HL-60/S4 treated with phorbol 12-myristate 13-acetate at 8.2 ng/mL for 4 days and 3 days (cell line): ENCODE results near the gene HCN1.
"Not testable (repeated sequence)": the region's sequence is repeated elsewhere in the genome, so short reads cannot be mapped to it uniquely, and the experiment has no call there.

Experiments used
- in situ Hi-C: fragments of 300-500 bp; cut with MboI; formaldehyde crosslinking; loops from 2 replicates; pipeline ENCODE4 v1.15.0; 2022; ENCODE audit warnings: low sequenced_read_pairs

The HCN1 gene

GRCh38 chr5:45312627-45313026, 383.6 kb downstream of the HCN1 start:
- in situ Hi-C loops = not testable (repeated sequence)

GRCh38 chr5:45295231-45295630, 400.9 kb downstream of the HCN1 start:
- in situ Hi-C loops = no loop called here

- in situ Hi-C loops = no loop called here
Observed at GRCh38 chr5:45288746-45289145, 407.4 kb downstream of the HCN1 start.

DNA sequence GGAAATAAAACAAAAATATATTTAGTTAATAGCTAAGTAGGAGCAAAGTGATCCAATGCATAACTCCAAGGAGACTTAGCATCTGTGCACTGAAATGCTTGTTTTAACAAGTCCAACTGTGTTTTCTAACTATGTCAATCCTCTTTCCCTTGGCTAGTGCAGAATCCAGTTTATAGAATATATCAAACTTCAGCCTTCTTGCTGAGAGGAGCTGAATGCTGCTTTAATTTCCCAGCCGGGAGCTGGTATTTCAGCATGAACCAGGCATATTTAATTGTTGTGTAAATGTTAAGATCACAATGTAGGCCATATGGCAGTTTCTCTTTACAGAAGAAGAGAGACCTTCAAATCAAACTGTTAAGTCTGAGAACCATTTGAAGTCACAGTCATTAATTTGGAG, 411.7 kb downstream of the HCN1 start:
- in situ Hi-C loops = no loop called here

GRCh38 chr5:45281081-45281480, 415.1 kb downstream of the HCN1 start:
- in situ Hi-C loops = no loop called here

- in situ Hi-C loops = no loop called here
Observed at GRCh38 chr5:45279109-45279508, 417.1 kb downstream of the HCN1 start.

DNA sequence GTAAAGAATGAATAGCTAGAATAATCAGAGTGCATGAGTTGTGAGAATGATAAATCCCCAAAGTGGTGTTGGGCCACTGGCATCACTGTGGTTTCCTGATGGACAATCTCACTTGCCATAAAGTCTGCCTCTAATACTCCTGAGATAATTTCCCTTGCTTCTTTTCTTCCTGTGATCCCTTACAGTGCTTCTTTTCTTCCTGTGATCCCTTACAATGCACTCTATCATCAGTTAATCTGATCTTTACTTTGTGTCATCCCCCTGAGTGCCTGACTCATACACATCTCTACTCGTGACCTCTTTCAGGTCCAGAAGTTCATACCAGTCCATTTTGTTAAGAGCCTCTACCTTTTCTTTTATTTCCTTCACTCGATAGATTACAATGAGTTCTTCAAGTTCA, 418.3 kb downstream of the HCN1 start:
- in situ Hi-C loops = no loop called here

- in situ Hi-C loops = no loop called here
Observed at GRCh38 chr5:45274241-45274640, 421.9 kb downstream of the HCN1 start.

DNA sequence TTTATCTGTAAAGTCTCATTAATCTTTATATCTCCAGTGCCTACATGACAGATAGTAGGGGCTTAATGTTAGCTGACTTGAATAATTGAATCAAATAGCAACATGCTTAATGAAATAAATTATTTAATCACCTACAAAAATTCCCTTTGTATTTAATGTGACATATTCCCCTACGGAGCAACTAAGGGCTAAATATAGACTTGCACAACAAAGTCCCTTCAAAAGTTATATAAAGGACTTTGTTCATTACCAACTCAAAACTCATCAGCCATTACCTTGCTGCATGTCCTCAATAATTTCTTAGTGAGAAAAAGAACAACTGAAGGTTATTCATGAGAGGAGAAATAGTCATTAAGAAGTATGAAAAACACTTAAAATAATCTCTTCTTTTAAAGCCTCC, 424.6 kb downstream of the HCN1 start:
- in situ Hi-C loops = no loop called here

DNA sequence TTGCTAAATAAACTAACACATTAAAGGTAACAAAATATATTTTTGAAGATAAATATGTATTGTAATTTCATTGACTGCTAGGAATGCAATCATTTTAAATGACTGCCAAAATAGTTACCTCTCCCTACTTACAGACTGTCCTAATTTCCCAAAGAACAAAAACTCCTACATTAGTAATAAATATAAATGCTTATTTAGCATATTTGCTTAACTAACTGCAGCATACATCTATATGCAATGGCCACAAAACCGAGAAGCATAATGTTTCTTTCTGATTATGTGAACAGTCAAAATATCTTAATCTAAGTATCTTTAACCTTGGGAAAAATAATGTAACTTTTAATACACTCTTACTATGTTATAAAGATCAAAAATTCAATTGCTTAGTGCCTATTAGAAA, 431.7 kb downstream of the HCN1 start:
- in situ Hi-C loops = no loop called here

DNA sequence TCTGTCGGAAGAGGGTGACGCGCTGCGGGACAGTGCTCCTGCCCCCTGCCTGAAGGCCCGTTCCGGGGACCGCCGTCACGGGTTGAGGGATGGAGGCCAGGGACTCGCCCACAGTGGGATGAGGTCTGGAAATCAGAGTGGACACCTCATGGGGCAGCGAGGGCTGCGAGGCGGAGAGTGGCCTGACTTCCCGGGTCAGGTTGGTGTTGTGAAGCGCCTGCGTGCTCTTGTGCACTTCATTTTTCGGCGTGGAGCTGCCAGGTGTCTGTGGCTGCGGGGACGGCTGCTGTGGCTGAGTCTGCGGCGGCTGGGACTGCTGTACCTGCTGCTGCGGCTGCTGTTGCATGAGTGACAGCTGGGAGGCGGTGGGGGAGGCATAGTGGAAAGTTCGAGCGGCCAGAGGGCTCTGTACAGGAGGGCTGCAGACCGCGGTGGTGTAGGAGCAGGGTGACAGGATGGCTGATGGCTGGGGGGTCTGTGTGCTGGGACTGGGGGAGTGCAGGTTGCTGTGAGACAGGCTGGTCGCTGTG, 434.1 kb downstream of the HCN1 start:
- in situ Hi-C loops = no loop called here

DNA sequence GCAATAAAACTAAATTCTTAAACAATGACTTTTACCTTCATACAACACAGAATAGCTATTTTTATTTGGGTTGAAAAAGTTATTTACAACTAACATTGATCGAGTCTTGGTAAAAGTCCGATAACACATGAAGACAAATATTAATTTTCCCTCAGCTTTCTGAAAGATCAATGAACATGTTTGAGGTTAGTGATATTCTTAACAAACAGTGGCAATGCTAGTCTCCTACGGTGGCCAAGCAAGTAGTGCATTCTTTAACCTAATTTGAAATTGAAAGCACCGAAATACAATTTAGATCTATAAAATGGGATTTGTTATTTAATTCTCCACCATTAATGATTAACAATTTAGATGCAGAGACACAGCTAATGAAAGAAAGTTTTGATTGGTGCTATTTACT, 435.1 kb downstream of the HCN1 start:
- in situ Hi-C loops = no loop called here

- in situ Hi-C loops = no loop called here
Observed at GRCh38 chr5:45260292-45260691, 435.9 kb downstream of the HCN1 start.

DNA sequence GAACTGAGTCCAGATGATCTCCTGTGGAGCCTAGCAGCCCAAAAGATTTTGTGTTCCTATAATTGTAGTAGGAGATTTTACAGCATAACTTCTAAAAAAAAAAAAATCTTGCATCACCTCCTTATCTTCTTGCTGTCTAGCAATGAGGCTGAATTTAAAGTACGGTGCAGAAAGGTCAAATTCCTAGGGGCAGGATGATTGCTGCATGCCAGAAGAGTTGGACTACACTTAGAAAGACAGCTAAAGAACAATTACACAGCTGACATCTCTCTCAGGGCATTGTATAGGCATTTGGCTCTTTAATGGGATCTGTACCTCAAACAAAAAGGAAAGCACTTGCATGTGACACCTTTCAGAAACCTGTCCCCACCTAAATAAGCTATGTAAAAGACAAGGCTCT, 443.2 kb downstream of the HCN1 start:
- in situ Hi-C loops = no loop called here

GRCh38 chr5:45252541-45252940, 443.6 kb downstream of the HCN1 start:
- in situ Hi-C loops = no loop called here

- in situ Hi-C loops = no loop called here
Observed at GRCh38 chr5:45225571-45226031, 470.6 kb downstream of the HCN1 start.

- in situ Hi-C loops = no loop called here
Observed at GRCh38 chr5:45205403-45205961, 490.7 kb downstream of the HCN1 start.
